ENCODE data around the gene RABAC1. TPM values are rescaled to one million over a fixed set of nuclear protein-coding genes. Genes with fewer than 3 reads are reported as not detected.

The RABAC1 gene
- total and polyA plus RNA-seq, 10 of the 15 experiments (the other 5 are each of a cell fraction or from before 2014, with no cell fraction given): 10.9 to 115 (median 49.2) TPM

DNA sequence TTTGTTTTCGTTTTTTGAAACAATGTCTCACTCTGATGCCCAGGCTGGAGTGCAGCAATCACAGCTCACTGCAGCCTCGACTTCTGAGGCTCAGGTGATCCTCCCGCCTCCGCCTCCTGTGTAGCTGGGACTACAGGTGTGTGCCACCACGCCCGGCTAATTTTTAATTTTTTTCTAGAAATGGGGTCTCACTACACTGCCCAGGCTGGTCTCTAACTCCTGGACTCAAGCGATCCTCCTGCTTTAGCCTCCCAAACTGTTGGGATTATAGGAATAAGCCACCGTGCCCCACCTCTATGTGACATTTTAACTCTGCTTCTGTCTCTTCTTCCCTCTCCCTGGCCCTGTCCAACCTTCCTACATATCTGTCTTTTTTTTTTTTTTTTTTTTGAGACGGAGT, 29.8 kb upstream of the RABAC1 start:
- no peak for TF ChIP-seq SREBF1 (IDR thresholded peaks at IDR 0.05; ENCODE audit: low read length)
- no peak for TF ChIP-seq TCF7 (IDR thresholded peaks at IDR 0.05; ENCODE audit: borderline replicate concordance)
- TF ChIP-seq, protein P1, sequence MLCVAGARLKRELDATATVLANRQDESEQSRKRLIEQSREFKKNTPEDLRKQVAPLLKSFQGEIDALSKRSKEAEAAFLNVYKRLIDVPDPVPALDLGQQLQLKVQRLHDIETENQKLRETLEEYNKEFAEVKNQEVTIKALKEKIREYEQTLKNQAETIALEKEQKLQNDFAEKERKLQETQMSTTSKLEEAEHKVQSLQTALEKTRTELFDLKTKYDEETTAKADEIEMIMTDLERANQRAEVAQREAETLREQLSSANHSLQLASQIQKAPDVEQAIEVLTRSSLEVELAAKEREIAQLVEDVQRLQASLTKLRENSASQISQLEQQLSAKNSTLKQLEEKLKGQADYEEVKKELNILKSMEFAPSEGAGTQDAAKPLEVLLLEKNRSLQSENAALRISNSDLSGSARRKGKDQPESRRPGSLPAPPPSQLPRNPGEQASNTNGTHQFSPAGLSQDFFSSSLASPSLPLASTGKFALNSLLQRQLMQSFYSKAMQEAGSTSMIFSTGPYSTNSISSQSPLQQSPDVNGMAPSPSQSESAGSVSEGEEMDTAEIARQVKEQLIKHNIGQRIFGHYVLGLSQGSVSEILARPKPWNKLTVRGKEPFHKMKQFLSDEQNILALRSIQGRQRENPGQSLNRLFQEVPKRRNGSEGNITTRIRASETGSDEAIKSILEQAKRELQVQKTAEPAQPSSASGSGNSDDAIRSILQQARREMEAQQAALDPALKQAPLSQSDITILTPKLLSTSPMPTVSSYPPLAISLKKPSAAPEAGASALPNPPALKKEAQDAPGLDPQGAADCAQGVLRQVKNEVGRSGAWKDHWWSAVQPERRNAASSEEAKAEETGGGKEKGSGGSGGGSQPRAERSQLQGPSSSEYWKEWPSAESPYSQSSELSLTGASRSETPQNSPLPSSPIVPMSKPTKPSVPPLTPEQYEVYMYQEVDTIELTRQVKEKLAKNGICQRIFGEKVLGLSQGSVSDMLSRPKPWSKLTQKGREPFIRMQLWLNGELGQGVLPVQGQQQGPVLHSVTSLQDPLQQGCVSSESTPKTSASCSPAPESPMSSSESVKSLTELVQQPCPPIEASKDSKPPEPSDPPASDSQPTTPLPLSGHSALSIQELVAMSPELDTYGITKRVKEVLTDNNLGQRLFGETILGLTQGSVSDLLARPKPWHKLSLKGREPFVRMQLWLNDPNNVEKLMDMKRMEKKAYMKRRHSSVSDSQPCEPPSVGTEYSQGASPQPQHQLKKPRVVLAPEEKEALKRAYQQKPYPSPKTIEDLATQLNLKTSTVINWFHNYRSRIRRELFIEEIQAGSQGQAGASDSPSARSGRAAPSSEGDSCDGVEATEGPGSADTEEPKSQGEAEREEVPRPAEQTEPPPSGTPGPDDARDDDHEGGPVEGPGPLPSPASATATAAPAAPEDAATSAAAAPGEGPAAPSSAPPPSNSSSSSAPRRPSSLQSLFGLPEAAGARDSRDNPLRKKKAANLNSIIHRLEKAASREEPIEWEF (IDR thresholded peaks at IDR 0.05; ENCODE audit: insufficient replicate concordance, low read depth, low read length): no peak
- TF ChIP-seq KAT2A (conservative IDR thresholded peaks at IDR 0.05; ENCODE audit: control insufficient read depth, low read depth, low read length): no peak
- no peak for TF ChIP-seq POU2F2 (IDR thresholded peaks at IDR 0.05; ENCODE audit: borderline replicate concordance, low read depth, low read length)
- TF ChIP-seq CEBPZ (IDR thresholded peaks at IDR 0.05; ENCODE audit: low read depth, low read length): no peak
- 43% methylated on average over 8 of the region's 9 CpGs for WGBS (ENCODE audit: insufficient coverage, insufficient replicate concordance, low lambda C conversion rate, missing lambda C conversion rate)
- no peaks in the 10 kb centered on the region for H4K20me1 ChIP-seq (ENCODE audit: control insufficient read depth, insufficient read depth)
- no TSS peak for BruUV-seq (replicated peaks)
- H3K27ac ChIP-seq (ENCODE audit: control insufficient read depth, insufficient read depth): no peak overlapping the region
- peaks cover 3% of the 10 kb centered on the region; the same call in 1 of the 2 replicates for H3K4me1 ChIP-seq (ENCODE audit: control insufficient read depth, insufficient read depth, low read length)
- H3K4me3 ChIP-seq: no peak overlapping the region
- ATAC-seq: no peak
- no peak overlapping the region for H3K4me2 ChIP-seq (ENCODE audit: control insufficient read depth, insufficient read depth)
- H3K9ac ChIP-seq (ENCODE audit: control insufficient read depth, insufficient read depth, low read length): no peak overlapping the region
- H3K36me3 ChIP-seq (ENCODE audit: control insufficient read depth in 2 of 2, insufficient read depth in 2 of 2, low read length in 1 of 2): no peaks in the 10 kb centered on the region
- POLR2A ChIA-PET: no interaction called here
- H3K27me3 ChIP-seq (replicated peaks in 1 of 2; ENCODE audit: control insufficient read depth in 2 of 2, insufficient read depth in 2 of 2, low read length in 1 of 2): peaks cover 0 to 1% of the 10 kb centered on the region in 2 experiments; a peak in 2 of 4 replicates
- H3K79me2 ChIP-seq (ENCODE audit: control insufficient read depth, insufficient read depth, low read length): no peaks in the 10 kb centered on the region
- RAD21 ChIA-PET (ENCODE audit: unreplicated experiment): interaction anchor here (0.5 kb wide), 1 partner anchor 23 kb away, joined by 3 read pairs; no protein-coding TSS in a partner anchor
- SMC1A ChIA-PET (ENCODE audit: uncharacterized antibody, unreplicated experiment): no interaction called here
- H3K9me3 ChIP-seq (replicated peaks; ENCODE audit: control insufficient read depth, insufficient read depth, low read length): no peaks in the 10 kb centered on the region
- no peak for FAIRE-seq
- intact Hi-C loops (cut with micrococcal nuclease; ENCODE audit: unreplicated experiment): no loop called here
- CTCF ChIA-PET: no interaction called here
- in situ Hi-C loops (cut with MboI): no loop called here
- no peak overlapping the region for H2AFZ ChIP-seq (ENCODE audit: control insufficient read depth, low read depth, low read length)
- no peak for DNase-seq (ENCODE audit: low read depth, low spot score)
